ENCODE data around the gene CLEC18A.
"Not testable (repeated sequence)": the region's sequence is repeated elsewhere in the genome, so short reads cannot be mapped to it uniquely, and the experiment has no call there.

- TF ChIP-seq SUZ12 (IDR thresholded peaks at IDR 0.05; ENCODE audit: extremely low read depth, insufficient read depth, insufficient read length); YY1 (IDR thresholded peaks at IDR 0.05; ENCODE audit: insufficient read depth, insufficient read length): not testable (repeated sequence)
Measured at GRCh38 chr16:70011120-70011519, 60.0 kb downstream of the CLEC18A start.

Data from NT2/D1 (cell line).